ENCODE data around the gene FXYD3. TPM values are rescaled to one million over a fixed set of nuclear protein-coding genes. Genes with fewer than 3 reads are reported as not detected.
A peak's percentile ranks its signal among the peaks of the same experiment; 100 is the strongest.

The FXYD3 gene
- total and polyA plus RNA-seq, 7 experiments from 2014 or later, result not detected

DNA sequence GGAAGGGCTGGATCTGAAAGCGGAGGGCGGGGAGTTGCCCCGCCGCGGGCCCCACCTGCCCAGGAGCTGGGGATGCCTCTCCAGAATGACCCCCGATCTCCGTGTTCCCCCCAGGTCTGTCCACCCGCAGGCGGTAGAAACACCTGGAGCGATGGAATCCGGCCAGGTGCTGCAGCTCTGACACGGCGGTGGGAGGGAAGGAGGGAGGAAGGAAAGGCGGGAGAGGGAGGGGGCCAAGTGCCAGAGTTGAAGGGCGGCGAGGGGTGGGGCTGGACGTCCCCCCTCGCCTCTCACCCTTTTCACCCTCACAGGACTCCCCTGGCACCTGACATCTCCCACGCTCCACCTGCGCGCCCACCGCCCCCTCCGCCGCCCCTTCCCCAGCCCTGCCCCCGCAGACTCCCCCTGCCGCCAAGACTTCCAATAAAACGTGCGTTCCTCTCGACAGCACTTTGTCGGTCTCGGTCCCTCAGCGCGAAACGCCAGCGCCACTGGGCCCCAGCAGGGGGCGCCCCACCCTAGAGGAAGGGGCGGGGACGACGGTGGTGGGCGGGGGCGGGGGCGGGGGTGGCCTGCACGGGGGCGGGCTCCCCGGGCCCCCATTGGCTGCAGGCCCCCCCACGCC is 27.1 kb downstream of the FXYD3 start:
- no peaks in the 10 kb centered on the region for H3K9me3 ChIP-seq (ENCODE audit: control insufficient read depth in 2 of 3, low read length in 3 of 3)
- Mint-ChIP-seq H3K4me1 (peaks cover 30 to 47% (median 40%) of the 10 kb centered on the region in 7 donors), H3K27me3 (peaks cover 0 to 27% (median 0%) of the 10 kb centered on the region in 5 donors), H3K27ac (peak overlapping the region in 3 of 9 donors; percentile 68 to 93 (median 86)), H3K4me3 (peak overlapping the region; percentile 45 to 96 (median 82)), H3K9me3 (peaks cover 0 to 2% (median 0%) of the 10 kb centered on the region in 11 donors), H3K36me3 (peaks cover 0 to 3% (median 0%) of the 10 kb centered on the region in 5 donors)
- H3K27ac ChIP-seq (ENCODE audit: low read depth, low read length), result no peak overlapping the region
- peak; percentile 59 to 86 (median 70) for DNase-seq
- ChIA-PET POLR2A (interaction anchor here (0.7 to 6.6 kb wide), 15 partner anchors 11 to 325 kb away, joined by 3 to 54 read pairs (median 4); partner anchors contain the start of genes FXYD5 and USF2), CTCF (interaction anchor here (0.6 to 4.9 kb wide), 12 partner anchors 9 to 745 kb away, joined by 3 to 45 read pairs (median 4); partner anchors contain the start of gene FXYD5)
- H3K27me3 ChIP-seq (ENCODE audit: control insufficient read depth in 2 of 2, insufficient read depth in 2 of 2, low read length in 2 of 2), result no peaks in the 10 kb centered on the region
- intact Hi-C loops (cut with micrococcal nuclease), result loop anchor here (1.0 to 10.0 kb wide), 6 partner anchors 11 to 500 kb away; partner anchors contain the start of genes ETV2 (in 1 of the 2), FFAR1 (in 1 of the 2), SCGB2B2 (in 1 of the 2) and USF2 (in 1 of the 2)
- peak; percentile 60 for ATAC-seq
- no peaks in the 10 kb centered on the region for H3K36me3 ChIP-seq (ENCODE audit: control insufficient read depth in 2 of 3, insufficient read depth in 3 of 3, low read length in 3 of 3)
- peak overlapping the region; percentile 65 for H3K4me3 ChIP-seq (ENCODE audit: low read length)
- H3K4me1 ChIP-seq (ENCODE audit: control insufficient read depth in 2 of 2, insufficient read depth in 2 of 2, low read length in 2 of 2), result peaks cover 28 to 34% of the 10 kb centered on the region in 2 donors

- H3K9me3 Mint-ChIP-seq, result peaks cover 0 to 2% (median 0%) of the 10 kb centered on the region in 11 donors
- ATAC-seq, result no peak
Observed at GRCh38 chr19:35143231-35143715, 27.6 kb downstream of the FXYD3 start, which contains the start of gene FXYD7. TSS of gene FXYD7 (plus strand) at chr19:35143255. CDS start at chr19:35143334, 79 bp downstream.

DNA sequence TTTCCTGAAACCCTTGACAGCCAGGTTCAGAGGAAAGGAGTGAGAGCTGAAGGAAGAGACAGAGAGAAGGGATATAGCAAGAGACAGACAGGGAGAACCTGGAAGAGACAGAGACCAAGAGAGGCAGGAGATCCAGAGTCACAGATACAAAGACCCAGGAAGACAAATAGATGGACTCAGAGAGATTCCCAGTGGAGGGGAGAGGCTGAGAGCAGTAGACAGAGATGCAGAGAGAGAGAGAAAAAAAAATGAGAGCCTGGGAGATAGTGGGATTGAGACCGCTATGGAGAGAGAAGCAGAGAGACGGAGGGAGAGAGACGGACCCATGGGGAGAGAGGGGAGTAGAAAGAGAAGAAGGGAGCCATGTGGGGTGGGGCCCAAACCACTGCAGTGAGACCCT is 28.2 kb downstream of the FXYD3 start:
- ChIA-PET CTCF (interaction anchor here (0.8 to 4.9 kb wide), 3 partner anchors 10 to 72 kb away, joined by 3 to 45 read pairs (median 36); partner anchors contain the start of gene FXYD5), POLR2A (interaction anchor here (0.6 to 6.6 kb wide), 5 partner anchors 10 to 138 kb away, joined by 3 to 54 read pairs (median 28); partner anchors contain the start of genes FXYD5 and USF2)
- Mint-ChIP-seq H3K27me3 (peaks cover 0 to 24% (median 0%) of the 10 kb centered on the region in 5 donors), H3K4me3 (peak overlapping the region; percentile 1 to 86 (median 24)), H3K4me1 (peaks cover 27 to 47% (median 40%) of the 10 kb centered on the region in 7 donors), H3K36me3 (peaks cover 0 to 3% (median 0%) of the 10 kb centered on the region in 5 donors), H3K27ac (peak overlapping the region; percentile 5 to 72 (median 51)), H3K9me3 (peaks cover 0 to 2% (median 0%) of the 10 kb centered on the region in 11 donors)
- Histone ChIP-seq H3K27me3 (ENCODE audit: control insufficient read depth in 2 of 2, insufficient read depth in 2 of 2, low read length in 2 of 2) (no peaks in the 10 kb centered on the region), H3K27ac (ENCODE audit: low read depth, low read length) (no peak overlapping the region), H3K36me3 (ENCODE audit: control insufficient read depth in 2 of 3, insufficient read depth in 3 of 3, low read length in 3 of 3) (no peaks in the 10 kb centered on the region), H3K4me1 (ENCODE audit: control insufficient read depth in 2 of 2, insufficient read depth in 2 of 2, low read length in 2 of 2) (peaks cover 28 to 34% of the 10 kb centered on the region in 2 donors), H3K4me3 (ENCODE audit: low read length) (no peak overlapping the region), H3K9me3 (ENCODE audit: control insufficient read depth in 2 of 3, low read length in 3 of 3) (no peaks in the 10 kb centered on the region)
- DNase-seq, result no peak
- no peak for ATAC-seq
- intact Hi-C loops (cut with micrococcal nuclease), result loop anchor here (1.0 to 10.0 kb wide), 6 partner anchors 9 to 498 kb away; partner anchors contain the start of genes ETV2 (in 1 of the 2), FFAR1 (in 1 of the 2), SCGB2B2 (in 1 of the 2) and USF2 (in 1 of the 2)

More at GRCh38 chr19:35143231-35143715, 27.6 kb downstream of the FXYD3 start, which contains the start of gene FXYD7:
- no peak for DNase-seq
- Histone ChIP-seq H3K27me3 (ENCODE audit: control insufficient read depth in 2 of 2, insufficient read depth in 2 of 2, low read length in 2 of 2) (no peaks in the 10 kb centered on the region), H3K9me3 (ENCODE audit: control insufficient read depth in 2 of 3, low read length in 3 of 3) (no peaks in the 10 kb centered on the region), H3K4me3 (ENCODE audit: low read length) (peak within 1 kb of the TSS; percentile 65), H3K27ac (ENCODE audit: low read depth, low read length) (no peak within 1 kb of the TSS), H3K4me1 (ENCODE audit: control insufficient read depth in 2 of 2, insufficient read depth in 2 of 2, low read length in 2 of 2) (peaks cover 28 to 34% of the 10 kb centered on the region in 2 donors), H3K36me3 (ENCODE audit: control insufficient read depth in 2 of 3, insufficient read depth in 3 of 3, low read length in 3 of 3) (no peaks in the 10 kb centered on the region)
- Mint-ChIP-seq H3K27me3 (peaks cover 0 to 24% (median 0%) of the 10 kb centered on the region in 5 donors), H3K27ac (peak within 1 kb of the TSS; percentile 14 to 93 (median 65)), H3K4me1 (peaks cover 27 to 47% (median 40%) of the 10 kb centered on the region in 7 donors), H3K36me3 (peaks cover 0 to 3% (median 0%) of the 10 kb centered on the region in 5 donors), H3K4me3 (peak within 1 kb of the TSS; percentile 45 to 96 (median 83))
- POLR2A ChIA-PET, result interaction anchor here (0.6 to 6.6 kb wide), 8 partner anchors 11 to 138 kb away, joined by 3 to 54 read pairs (median 7); partner anchors contain the start of genes FXYD5 and USF2
- intact Hi-C loops (cut with micrococcal nuclease), result loop anchor here (1.0 to 10.0 kb wide), 6 partner anchors 10 to 499 kb away; partner anchors contain the start of genes ETV2 (in 1 of the 2), FFAR1 (in 1 of the 2), SCGB2B2 (in 1 of the 2) and USF2 (in 1 of the 2)
- CTCF ChIA-PET, result interaction anchor here (0.6 to 4.9 kb wide), 7 partner anchors 9 to 745 kb away, joined by 3 to 45 read pairs (median 4); partner anchors contain the start of gene FXYD5

DNA sequence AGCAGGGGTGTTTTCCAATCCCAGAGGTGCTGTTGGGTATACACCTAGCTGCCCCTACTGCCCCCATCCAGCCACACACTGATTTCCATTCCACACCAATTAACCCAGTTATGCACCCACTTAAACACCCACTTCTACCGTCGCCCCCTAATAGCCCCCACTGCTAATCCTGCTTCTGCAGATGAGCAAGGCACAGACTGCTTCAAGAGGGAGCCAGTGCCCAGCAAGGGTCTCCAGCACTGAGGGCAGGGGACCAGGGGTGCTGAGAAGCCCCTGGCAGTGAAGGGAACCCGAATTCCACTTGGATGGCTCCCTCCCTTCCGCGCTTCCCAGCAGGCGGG is 28.6 kb downstream of the FXYD3 start:
- peaks cover 28 to 34% of the 10 kb centered on the region in 2 donors for H3K4me1 ChIP-seq (ENCODE audit: control insufficient read depth in 2 of 2, insufficient read depth in 2 of 2, low read length in 2 of 2)
- peak overlapping the region in 5 of 10 donors; percentile 20 to 86 (median 26) for H3K4me3 Mint-ChIP-seq
- POLR2A ChIA-PET, result interaction anchor here (0.8 to 6.6 kb wide), 6 partner anchors 10 to 122 kb away, joined by 3 to 54 read pairs (median 18); partner anchors contain the start of genes FXYD5 and USF2

GRCh38 chr19:35144600-35145436 is 29.2 kb downstream of the FXYD3 start:
- Histone ChIP-seq H3K27me3 (ENCODE audit: control insufficient read depth in 2 of 2, insufficient read depth in 2 of 2, low read length in 2 of 2) (no peaks in the 10 kb centered on the region), H3K4me1 (ENCODE audit: control insufficient read depth in 2 of 2, insufficient read depth in 2 of 2, low read length in 2 of 2) (peaks cover 28 to 34% of the 10 kb centered on the region in 2 donors), H3K27ac (ENCODE audit: low read depth, low read length) (no peak overlapping the region), H3K36me3 (ENCODE audit: control insufficient read depth in 2 of 3, insufficient read depth in 3 of 3, low read length in 3 of 3) (no peaks in the 10 kb centered on the region), H3K9me3 (ENCODE audit: control insufficient read depth in 2 of 3, low read length in 3 of 3) (no peaks in the 10 kb centered on the region), H3K4me3 (ENCODE audit: low read length) (no peak overlapping the region)
- Mint-ChIP-seq H3K36me3 (peaks cover 0 to 3% (median 0%) of the 10 kb centered on the region in 5 donors), H3K4me1 (peaks cover 27 to 47% (median 40%) of the 10 kb centered on the region in 7 donors), H3K27me3 (peaks cover 0 to 22% (median 0%) of the 10 kb centered on the region in 5 donors), H3K9me3 (peaks cover 0 to 2% (median 0%) of the 10 kb centered on the region in 11 donors), H3K4me3 (peak overlapping the region in 2 of 10 donors; percentile 25 to 83), H3K27ac (peak overlapping the region in 6 of 9 donors; percentile 12 to 83 (median 66))
- ChIA-PET CTCF (interaction anchor here (0.7 to 4.9 kb wide), 5 partner anchors 9 to 361 kb away, joined by 3 to 36 read pairs (median 5); partner anchors contain the start of gene FXYD5), POLR2A (interaction anchor here (0.9 to 6.6 kb wide), 6 partner anchors 9 to 122 kb away, joined by 6 to 54 read pairs (median 8); partner anchors contain the start of genes FXYD5 and USF2)
- ATAC-seq (no peak), DNase-seq (peak in 4 of 9 donors; percentile 28 to 44 (median 44))
- intact Hi-C loops (cut with micrococcal nuclease), result loop anchor here (5.0 to 10.0 kb wide), 4 partner anchors 200 to 497 kb away; partner anchors contain the start of genes ETV2 (in 1 of the 2), FFAR1 (in 1 of the 2), SCGB2B2 (in 1 of the 2) and ZNF302 (in 1 of the 2)

More for the DNA sequence above, 28.6 kb downstream of the FXYD3 start:
- Mint-ChIP-seq H3K4me1 (peaks cover 27 to 47% (median 40%) of the 10 kb centered on the region in 7 donors), H3K9me3 (peaks cover 0 to 2% (median 0%) of the 10 kb centered on the region in 11 donors), H3K27ac (peak overlapping the region in 4 of 9 donors; percentile 51 to 72 (median 59)), H3K27me3 (peaks cover 0 to 22% (median 0%) of the 10 kb centered on the region in 5 donors), H3K36me3 (peaks cover 0 to 3% (median 0%) of the 10 kb centered on the region in 5 donors)
- H3K4me3 ChIP-seq (ENCODE audit: low read length), result no peak overlapping the region
- DNase-seq (no peak), ATAC-seq (no peak)
- intact Hi-C loops (cut with micrococcal nuclease), result loop anchor here (5.0 to 10.0 kb wide), 4 partner anchors 201 to 498 kb away; partner anchors contain the start of genes ETV2 (in 1 of the 2), FFAR1 (in 1 of the 2), SCGB2B2 (in 1 of the 2) and ZNF302 (in 1 of the 2)
- CTCF ChIA-PET, result interaction anchor here (3.6 to 4.9 kb wide), 2 partner anchors 9 to 72 kb away, joined by 36 to 45 read pairs; partner anchors contain the start of gene FXYD5
- no peaks in the 10 kb centered on the region for H3K27me3 ChIP-seq (ENCODE audit: control insufficient read depth in 2 of 2, insufficient read depth in 2 of 2, low read length in 2 of 2)
- H3K9me3 ChIP-seq (ENCODE audit: control insufficient read depth in 2 of 3, low read length in 3 of 3), result no peaks in the 10 kb centered on the region
- H3K27ac ChIP-seq (ENCODE audit: low read depth, low read length), result no peak overlapping the region
- H3K36me3 ChIP-seq (ENCODE audit: control insufficient read depth in 2 of 3, insufficient read depth in 3 of 3, low read length in 3 of 3), result no peaks in the 10 kb centered on the region
